ENCODE data around the gene FGF14.

The FGF14 gene

GRCh38 chr13:102310691-102311418 lies 91.0 kb downstream of the FGF14 start:
- DNase-seq (ENCODE audit: low read depth in 2 of 2), result no peak

DNA sequence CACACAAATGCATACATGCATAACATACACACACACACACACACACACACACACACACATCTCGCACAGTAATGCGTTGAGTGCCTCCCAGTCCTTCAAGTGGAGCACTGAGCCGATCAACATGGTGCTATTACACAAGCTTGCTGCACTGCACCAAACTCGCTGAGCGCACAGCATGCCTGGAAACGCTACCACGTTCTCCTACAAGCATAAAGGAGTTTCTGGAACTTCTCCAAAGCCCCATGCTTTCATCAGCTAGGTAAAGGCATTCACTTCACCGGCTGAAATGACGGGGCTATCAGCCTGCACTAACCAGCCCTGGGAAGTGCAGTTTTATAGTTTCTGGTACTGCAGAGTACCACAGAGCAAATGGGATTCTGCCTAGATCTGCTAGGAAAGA lies 92.7 kb downstream of the FGF14 start:
- DNase-seq (ENCODE audit: low read depth in 2 of 2), result no peak

DNA sequence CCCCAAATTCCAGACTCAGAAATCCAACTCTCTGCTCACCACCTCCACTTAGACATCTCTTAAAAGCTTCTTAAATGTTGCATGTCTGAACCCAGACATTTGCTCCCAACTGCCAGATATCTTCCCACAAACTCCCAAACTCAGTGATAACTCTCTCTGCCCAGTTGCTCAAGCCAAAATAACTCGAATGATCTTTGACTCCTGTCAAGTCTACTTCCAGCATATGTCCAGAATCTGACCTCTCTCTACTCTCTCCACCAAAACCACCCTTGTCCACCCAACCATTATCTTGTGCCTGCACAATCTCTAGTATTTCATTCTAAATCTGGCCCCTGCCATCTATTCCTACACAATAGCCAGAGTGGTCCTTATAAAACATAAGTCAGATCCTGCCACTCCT lies 99.3 kb downstream of the FGF14 start:
- DNase-seq (ENCODE audit: low read depth in 2 of 2), result no peak

- DNase-seq (ENCODE audit: low read depth in 2 of 2), result no peak
Observed at GRCh38 chr13:102300379-102300778, 101.5 kb downstream of the FGF14 start.

- no peak for DNase-seq (ENCODE audit: low read depth in 2 of 2)
Observed at GRCh38 chr13:102299366-102299765, 102.5 kb downstream of the FGF14 start.

DNA sequence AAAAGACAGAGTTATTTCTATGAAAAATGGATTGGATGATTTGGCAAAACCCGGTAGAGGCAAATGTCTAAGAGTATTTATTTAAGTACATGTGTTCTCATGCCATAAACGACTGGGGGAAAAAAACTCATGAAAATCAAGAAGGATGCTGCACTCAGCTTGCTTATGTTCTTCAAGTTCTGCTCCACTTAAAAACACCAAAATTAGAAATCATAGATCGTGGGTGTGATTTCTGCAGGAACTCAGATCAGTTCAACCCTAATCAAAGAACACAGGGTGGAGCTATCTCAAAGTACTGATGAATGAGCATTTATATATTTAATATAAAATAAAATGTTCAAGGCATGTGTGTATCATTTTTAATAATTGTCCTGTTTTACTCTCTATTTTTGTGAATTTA lies 103.8 kb downstream of the FGF14 start:
- DNase-seq (ENCODE audit: low read depth in 2 of 2), result no peak

GRCh38 chr13:102295316-102296048 lies 106.4 kb downstream of the FGF14 start:
- no peak for DNase-seq (ENCODE audit: low read depth in 2 of 2)

GRCh38 chr13:102294407-102295018 lies 107.3 kb downstream of the FGF14 start:
- DNase-seq (ENCODE audit: low read depth in 2 of 2), result no peak

DNA sequence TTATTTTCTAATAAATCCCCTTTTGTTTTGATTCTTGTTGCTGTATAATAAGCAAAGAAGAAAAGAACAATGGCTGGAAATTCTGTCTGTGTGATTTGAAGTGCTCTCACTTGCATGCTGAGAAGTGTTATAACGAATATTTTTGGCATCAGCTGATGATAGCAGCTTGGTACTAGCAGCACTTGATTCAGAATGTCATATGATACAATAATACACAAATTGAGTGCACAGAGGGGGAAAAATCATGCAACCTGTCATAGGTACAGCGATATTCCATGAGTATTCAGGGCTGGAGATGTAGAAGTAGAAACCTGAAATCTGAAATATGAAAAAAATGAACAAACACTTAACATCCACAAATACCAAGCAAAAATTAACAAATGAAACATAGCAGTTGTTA lies 108.1 kb downstream of the FGF14 start:
- DNase-seq (ENCODE audit: low read depth in 2 of 2), result no peak

- no peak for DNase-seq (ENCODE audit: low read depth in 2 of 2)
Observed at GRCh38 chr13:102291587-102292218, 110.1 kb downstream of the FGF14 start.

- DNase-seq (ENCODE audit: low read depth in 2 of 2), result no peak
Observed at GRCh38 chr13:102289606-102290005, 112.2 kb downstream of the FGF14 start.

- no peak for DNase-seq (ENCODE audit: low read depth in 2 of 2)
Observed at GRCh38 chr13:102286326-102286725, 115.5 kb downstream of the FGF14 start.

DNA sequence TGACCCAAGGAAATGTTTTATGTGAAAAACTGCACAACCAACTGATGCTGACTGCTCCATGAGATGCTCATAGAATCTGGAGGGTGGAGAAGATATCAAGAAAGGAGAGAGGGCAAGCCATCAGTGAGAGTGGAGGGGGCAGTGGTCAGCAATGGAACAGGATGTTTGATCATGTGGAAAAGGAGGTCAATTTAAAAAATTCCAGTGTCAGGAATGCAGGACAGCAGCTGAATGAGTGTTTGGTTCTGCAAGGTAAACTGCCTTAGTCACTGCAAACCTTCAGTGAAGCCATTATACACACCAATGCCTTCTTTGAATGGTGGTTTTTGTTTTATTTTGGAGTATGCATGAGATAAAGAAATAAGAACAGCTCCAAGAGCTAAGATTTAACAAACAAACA lies 121.5 kb downstream of the FGF14 start:
- DNase-seq (ENCODE audit: low read depth in 2 of 2), result no peak

- DNase-seq (ENCODE audit: low read depth in 2 of 2), result no peak
Observed at GRCh38 chr13:102277286-102277685, 124.6 kb downstream of the FGF14 start.

DNA sequence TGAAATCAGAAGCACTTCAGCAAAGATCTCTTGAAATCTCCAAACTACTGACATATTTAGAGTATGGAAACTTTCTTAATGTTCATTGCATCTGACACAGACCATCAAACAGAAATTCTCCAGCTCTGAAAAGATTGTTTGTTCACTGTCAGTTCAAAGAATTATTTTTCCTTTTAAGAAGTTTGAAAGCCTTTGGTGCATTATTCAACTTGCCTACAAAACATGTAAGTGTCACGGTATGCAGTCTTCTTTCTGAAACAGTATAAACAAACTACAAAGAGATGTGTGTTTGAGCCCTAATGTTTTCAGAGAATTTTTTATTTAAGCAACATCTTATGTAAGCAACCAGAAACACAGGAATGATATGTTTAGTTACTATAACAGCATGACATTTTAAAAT lies 125.4 kb downstream of the FGF14 start:
- no peak for DNase-seq (ENCODE audit: low read depth in 2 of 2)

GRCh38 chr13:102275969-102276368 lies 125.9 kb downstream of the FGF14 start:
- DNase-seq (ENCODE audit: low read depth in 2 of 2), result no peak

GRCh38 chr13:102273111-102273510 lies 128.7 kb downstream of the FGF14 start:
- no peak for DNase-seq (ENCODE audit: low read depth in 2 of 2)

DNA sequence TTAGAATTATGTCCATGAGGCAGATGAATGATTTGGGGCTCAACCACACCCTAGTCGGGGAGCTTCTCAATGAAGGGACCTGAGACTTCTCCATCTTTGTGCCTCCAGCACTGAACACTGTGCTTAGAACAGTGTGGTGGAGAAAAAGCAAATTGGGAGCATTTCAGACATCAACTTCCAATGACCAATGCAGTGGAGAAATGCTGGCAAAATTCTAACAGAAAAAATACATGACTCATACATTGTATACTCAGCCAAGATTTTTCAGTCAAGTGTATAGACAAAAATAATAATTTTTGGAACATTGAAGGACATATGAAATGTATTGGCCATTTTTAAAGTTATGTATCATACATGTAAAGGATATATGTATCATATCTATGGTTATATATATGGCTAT lies 134.7 kb downstream of the FGF14 start:
- no peak for DNase-seq (ENCODE audit: low read depth in 2 of 2)

GRCh38 chr13:102261809-102262208 lies 140.0 kb downstream of the FGF14 start:
- DNase-seq (ENCODE audit: low read depth in 2 of 2), result no peak

GRCh38 chr13:102261316-102261715 lies 140.5 kb downstream of the FGF14 start:
- DNase-seq (ENCODE audit: low read depth in 2 of 2), result no peak

DNA sequence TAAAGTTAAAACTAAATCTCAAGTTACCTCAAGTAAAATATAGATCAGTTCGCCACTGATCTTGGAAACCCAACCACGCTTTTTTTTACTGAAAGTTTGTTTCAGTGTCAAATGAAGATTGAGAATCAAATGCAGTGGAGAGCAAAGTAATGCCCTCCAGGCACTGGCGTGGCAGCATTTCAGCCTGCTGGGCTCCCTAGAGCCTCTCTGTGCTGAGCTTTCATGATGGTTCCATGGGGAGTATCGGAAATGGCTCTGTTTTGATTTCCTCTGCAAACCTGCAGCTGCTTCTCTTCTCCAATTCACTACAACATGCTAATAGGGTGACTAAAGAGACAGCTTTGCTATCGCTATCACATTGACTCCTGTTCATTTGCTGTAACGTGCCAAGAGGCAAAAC lies 141.6 kb downstream of the FGF14 start:
- no peak for DNase-seq (ENCODE audit: low read depth in 2 of 2)

GRCh38 chr13:102255409-102255808 lies 146.4 kb downstream of the FGF14 start:
- DNase-seq (ENCODE audit: low read depth in 2 of 2), result no peak

DNA sequence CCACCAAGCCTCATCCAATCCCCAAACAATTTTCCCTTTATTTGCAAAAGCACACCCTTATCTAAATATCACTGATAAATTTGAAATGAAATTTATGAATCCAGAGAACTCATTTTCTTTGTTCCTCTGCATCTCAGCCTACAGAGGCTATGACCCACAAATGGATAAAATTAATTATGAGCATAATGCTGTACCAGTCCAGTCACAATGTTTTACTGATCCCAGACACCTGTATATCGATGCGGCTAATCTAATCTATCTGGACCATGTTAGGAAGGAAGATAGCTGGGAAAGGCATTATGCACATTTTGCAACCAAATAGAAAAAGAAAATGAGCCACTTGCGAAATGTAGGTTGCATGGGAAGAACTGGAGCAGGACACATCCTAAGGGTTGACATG lies 150.0 kb downstream of the FGF14 start:
- no peak for DNase-seq (ENCODE audit: low read depth in 2 of 2)

Measured in stimulated activated CD4-positive, alpha-beta T cell treated with anti-CD3 and anti-CD28 coated beads, Interleukin-4, amount 100 ng/mL, for 48 hours (primary cell).